HL-60 (cell line): ENCODE measurements around the gene HERPUD2.

ENCODE experiments used
- DNase-seq, 2 experiments: peaks; one replicate each; pipeline ENCODE4 v3.0.0-alpha.2; 2010 to 2020; ENCODE audit warnings: low read depth in 1 of 2, low spot score in 1 of 2
- H3K27ac ChIP-seq: fragments of 250-450 bp; sonication (Bioruptor Pico); replicated peaks from 2 replicates; pipeline ENCODE4 v1.5.1; 2020; ENCODE audit warnings: mild to moderate bottlenecking, moderate library complexity
- H3K27me3 ChIP-seq: fragments of 250-450 bp; sonication (Bioruptor Pico); 2 replicates; pipeline ENCODE4 v1.5.1; 2021; ENCODE audit warnings: mild to moderate bottlenecking, moderate library complexity; ENCODE audit not compliant: insufficient read depth, poor library complexity, severe bottlenecking
- H3K4me3 ChIP-seq: replicated peaks from 2 replicates; pipeline ENCODE4 v1.5.1; 2011; ENCODE audit warnings: mild to moderate bottlenecking, control low read depth, low read length; ENCODE audit not compliant: insufficient read depth
- GABPA ChIP-seq: IDR thresholded peaks from 2 replicates; pipeline ENCODE4 v1.6.1; 2012; ENCODE audit warnings: low read depth
- POLR2AphosphoS5 ChIP-seq: IDR thresholded peaks from 2 replicates; pipeline ENCODE4 v1.6.1; 2012; ENCODE audit warnings: low read depth
- SPI1 ChIP-seq: IDR thresholded peaks from 2 replicates; pipeline ENCODE4 v1.6.1; 2012; ENCODE audit warnings: low read depth, mild to moderate bottlenecking, borderline replicate concordance
- TF ChIP-seq, protein P1 (sequence below): IDR thresholded peaks from 2 replicates; pipeline ENCODE4 v1.6.1; 2012; ENCODE audit warnings: low read depth; ENCODE audit not compliant: insufficient replicate concordance
- TF ChIP-seq, protein P2 (sequence below): IDR thresholded peaks from one replicate; pipeline ENCODE4 v1.5.1; 2011; ENCODE audit warnings: low read length, control low read depth, inconsistent platforms; ENCODE audit not compliant: insufficient read depth

Gene HERPUD2

DNA sequence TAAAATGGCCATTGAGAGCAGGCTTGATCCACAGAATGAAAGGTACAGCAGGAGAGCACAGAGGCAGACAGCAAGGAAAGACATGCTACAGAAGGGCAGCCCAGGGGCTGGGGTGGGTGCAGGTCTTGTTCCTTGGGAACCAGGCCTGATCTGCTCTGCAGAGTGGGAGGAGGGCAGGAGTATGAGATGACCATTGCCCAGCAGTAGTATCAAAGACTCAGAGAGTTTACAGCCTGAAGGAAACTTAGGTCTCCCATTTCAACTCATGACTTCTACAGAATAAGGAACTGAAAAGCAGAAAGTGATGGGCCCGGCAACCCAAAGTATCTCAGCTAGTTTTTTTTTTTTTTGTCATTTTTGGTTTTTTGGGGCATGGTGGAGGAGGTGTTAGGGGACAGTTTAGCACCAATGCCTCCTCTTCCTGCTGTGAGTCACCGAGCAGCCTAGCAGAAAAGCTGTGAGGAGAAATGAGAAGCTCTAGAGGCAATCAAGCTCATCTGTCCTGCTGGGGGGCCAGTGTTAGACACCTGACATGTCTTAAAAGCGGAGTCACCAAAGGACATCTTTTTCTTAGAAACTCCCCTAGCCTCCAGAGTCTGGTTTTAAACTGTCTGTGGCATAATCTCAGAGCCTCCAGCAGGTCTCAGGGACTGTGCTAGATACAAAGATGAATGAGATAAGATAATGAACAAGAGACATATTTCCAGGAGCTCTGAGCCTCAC lies 34.3 kb upstream of the HERPUD2 start:
- H3K27me3 ChIP-seq = no peaks in the 10 kb centered on the region

DNA sequence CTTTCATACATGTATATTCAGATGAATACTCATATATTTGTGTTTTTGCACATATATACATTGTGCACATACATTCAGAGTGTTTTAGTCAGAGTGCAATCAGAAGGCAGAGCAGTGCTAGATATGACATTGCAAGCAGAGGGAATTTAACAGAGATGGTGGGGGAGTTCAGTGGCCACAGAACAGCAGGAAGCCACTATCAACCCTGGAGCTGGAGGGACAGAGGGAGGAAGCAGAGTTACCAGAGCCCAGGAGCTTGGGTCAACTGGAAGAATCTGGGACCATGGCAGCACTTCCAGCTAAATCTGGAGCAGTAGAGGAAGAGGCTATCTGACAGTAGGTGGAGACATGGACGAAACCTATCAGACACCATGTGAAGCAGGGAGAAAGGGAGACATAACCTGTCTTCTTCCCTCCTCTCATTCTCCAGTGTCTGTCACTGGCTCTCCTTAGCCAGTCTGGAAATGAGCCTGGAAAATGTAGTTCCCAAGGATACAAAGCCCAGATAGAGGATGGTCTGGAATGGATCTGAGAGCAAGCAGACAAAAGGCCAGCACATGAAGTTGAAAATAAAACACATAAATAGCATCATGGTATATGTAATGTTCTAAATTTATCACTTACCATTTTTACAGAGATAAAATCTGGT lies 33.6 kb upstream of the HERPUD2 start:
- no peaks in the 10 kb centered on the region for H3K27me3 ChIP-seq
- no peak overlapping the region for H3K27ac ChIP-seq
- DNase-seq = no peak
- H3K4me3 ChIP-seq = no peak overlapping the region
- TF ChIP-seq POLR2AphosphoS5 (no peak), GABPA (no peak), SPI1 (no peak)
- TF ChIP-seq, protein P1, sequence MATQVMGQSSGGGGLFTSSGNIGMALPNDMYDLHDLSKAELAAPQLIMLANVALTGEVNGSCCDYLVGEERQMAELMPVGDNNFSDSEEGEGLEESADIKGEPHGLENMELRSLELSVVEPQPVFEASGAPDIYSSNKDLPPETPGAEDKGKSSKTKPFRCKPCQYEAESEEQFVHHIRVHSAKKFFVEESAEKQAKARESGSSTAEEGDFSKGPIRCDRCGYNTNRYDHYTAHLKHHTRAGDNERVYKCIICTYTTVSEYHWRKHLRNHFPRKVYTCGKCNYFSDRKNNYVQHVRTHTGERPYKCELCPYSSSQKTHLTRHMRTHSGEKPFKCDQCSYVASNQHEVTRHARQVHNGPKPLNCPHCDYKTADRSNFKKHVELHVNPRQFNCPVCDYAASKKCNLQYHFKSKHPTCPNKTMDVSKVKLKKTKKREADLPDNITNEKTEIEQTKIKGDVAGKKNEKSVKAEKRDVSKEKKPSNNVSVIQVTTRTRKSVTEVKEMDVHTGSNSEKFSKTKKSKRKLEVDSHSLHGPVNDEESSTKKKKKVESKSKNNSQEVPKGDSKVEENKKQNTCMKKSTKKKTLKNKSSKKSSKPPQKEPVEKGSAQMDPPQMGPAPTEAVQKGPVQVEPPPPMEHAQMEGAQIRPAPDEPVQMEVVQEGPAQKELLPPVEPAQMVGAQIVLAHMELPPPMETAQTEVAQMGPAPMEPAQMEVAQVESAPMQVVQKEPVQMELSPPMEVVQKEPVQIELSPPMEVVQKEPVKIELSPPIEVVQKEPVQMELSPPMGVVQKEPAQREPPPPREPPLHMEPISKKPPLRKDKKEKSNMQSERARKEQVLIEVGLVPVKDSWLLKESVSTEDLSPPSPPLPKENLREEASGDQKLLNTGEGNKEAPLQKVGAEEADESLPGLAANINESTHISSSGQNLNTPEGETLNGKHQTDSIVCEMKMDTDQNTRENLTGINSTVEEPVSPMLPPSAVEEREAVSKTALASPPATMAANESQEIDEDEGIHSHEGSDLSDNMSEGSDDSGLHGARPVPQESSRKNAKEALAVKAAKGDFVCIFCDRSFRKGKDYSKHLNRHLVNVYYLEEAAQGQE = no peak
- TF ChIP-seq, protein P2, sequence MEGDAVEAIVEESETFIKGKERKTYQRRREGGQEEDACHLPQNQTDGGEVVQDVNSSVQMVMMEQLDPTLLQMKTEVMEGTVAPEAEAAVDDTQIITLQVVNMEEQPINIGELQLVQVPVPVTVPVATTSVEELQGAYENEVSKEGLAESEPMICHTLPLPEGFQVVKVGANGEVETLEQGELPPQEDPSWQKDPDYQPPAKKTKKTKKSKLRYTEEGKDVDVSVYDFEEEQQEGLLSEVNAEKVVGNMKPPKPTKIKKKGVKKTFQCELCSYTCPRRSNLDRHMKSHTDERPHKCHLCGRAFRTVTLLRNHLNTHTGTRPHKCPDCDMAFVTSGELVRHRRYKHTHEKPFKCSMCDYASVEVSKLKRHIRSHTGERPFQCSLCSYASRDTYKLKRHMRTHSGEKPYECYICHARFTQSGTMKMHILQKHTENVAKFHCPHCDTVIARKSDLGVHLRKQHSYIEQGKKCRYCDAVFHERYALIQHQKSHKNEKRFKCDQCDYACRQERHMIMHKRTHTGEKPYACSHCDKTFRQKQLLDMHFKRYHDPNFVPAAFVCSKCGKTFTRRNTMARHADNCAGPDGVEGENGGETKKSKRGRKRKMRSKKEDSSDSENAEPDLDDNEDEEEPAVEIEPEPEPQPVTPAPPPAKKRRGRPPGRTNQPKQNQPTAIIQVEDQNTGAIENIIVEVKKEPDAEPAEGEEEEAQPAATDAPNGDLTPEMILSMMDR = no peak

More for the DNA sequence above, 34.3 kb upstream of the HERPUD2 start:
- no peak overlapping the region for H3K27ac ChIP-seq
- no peak overlapping the region for H3K4me3 ChIP-seq
- DNase-seq = no peak
- TF ChIP-seq, protein P1 = no peak
- peak; percentile 50; the same call in 1 of the 2 replicates for TF ChIP-seq SPI1

DNA sequence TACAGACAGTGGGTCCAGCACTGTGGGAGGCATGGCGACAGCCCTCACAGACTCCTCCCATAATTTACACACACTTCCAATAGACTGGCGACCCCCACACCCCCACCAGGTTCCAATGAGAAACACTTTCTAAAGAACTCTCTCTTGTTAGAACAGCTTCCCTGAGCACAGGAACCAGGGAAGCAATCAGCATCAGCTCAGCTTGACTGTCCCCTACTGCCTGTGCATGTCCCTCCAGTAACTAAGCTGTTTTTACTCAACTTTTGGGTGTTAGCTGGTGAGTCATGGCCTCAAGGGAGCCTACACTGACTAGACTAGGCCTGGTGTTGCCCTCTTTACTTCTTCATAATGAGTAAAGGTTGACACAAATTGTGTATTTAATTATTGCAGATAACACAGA lies 32.6 kb upstream of the HERPUD2 start:
- H3K27ac ChIP-seq = no peak overlapping the region
- DNase-seq = no peak
- TF ChIP-seq SPI1 (no peak), POLR2AphosphoS5 (no peak), GABPA (no peak)
- TF ChIP-seq, protein P2 = no peak
- TF ChIP-seq, protein P1 = no peak

More for the DNA sequence above, 32.6 kb upstream of the HERPUD2 start:
- Histone ChIP-seq H3K27me3 (no peaks in the 10 kb centered on the region), H3K4me3 (no peak overlapping the region)
